G401.6 (cell line): ENCODE measurements around the gene GPC3.
"Not testable (repeated sequence)": the region's sequence is repeated elsewhere in the genome, so short reads cannot be mapped to it uniquely, and the experiment has no call there.

Experiments used
- FAIRE-seq: peaks from 2 replicates; lab custom pipeline; 2012; peaks lifted over from hg19 to GRCh38; lab: Jason Lieb, UNC

GPC3 gene

DNA sequence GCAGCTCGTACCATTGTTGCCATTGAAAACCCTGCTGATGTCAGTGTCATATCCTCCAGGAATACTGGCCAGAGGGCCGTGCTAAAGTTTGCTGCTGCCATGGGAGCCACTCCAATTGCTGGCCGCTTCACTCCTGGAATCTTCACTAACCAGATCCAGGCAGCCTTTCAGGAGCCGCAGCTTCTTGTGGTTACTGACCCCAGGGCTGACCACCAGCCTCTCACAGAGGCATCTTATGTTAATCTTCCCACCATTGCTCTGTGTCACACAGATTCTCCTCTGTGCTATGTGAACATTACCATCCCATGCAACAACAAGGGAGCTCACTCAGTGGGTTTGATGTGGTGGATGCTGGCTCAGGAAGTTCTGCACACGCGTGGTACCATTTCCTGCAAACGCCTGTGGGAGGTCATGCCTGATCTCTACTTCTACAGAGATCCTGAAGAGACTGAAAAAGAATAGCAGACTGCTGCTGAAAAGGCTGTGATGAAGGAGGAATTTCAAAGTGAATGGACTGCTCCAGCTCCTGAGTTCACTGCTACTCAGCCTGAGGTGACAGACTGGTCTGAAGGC is 222.3 kb downstream of the GPC3 start:
- FAIRE-seq, result not testable (repeated sequence)

DNA sequence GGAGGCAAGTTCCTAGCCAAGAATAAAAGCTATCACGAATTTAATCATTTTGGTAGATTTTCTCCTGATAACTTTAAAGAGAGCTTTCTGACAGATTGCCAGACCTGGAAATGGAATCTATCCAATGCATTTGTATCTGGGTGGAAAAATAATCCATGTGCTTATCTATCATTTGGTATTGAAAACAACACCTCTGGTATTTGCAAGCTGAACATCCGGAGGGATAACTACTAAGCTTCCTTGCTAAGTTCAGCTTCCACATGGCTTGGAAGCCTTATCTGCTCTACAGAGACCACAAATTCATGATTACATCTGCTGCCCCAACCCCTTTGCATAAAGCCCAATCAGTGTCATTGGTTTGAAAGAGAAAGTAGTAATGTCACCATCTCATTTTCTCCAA is 230.7 kb downstream of the GPC3 start:
- FAIRE-seq, result no peak

DNA sequence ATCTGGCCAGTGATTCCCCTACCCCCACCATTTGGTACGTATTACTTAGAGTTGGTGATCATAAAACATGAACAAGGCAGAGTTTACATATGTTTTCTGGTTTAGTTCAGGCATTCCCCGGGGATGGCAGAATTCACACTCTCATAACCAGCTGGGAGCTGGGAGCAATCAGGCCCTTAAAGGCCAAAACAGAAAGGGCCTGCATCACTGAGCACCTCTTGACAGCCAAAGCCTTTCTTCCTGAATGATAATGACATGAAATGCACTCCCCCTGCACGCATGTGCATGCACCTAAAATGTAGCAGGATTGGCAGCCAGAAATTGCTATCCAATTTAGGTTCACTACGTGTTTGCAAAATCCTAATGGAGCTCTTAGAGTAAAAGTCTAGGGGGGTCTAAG is 235.4 kb downstream of the GPC3 start:
- no peak for FAIRE-seq

DNA sequence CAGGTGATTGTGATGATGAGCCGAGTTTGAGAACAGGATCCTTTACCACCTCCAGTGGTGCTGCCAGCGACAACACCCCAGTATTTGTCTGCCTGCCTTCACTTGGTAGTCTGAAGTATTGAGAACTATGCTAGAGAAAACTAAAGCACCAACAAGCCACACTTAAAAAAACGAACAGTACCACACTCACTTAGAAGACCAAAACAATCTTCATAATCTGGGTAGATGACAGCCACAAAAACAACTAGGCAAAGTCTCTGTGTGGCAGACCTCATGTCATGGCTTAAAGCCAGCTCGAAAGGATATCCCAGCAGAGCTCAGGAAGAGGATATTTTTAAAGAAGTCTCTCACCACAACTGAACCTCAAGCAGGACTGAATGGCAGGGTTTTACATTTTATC is 236.0 kb downstream of the GPC3 start:
- no peak for FAIRE-seq

DNA sequence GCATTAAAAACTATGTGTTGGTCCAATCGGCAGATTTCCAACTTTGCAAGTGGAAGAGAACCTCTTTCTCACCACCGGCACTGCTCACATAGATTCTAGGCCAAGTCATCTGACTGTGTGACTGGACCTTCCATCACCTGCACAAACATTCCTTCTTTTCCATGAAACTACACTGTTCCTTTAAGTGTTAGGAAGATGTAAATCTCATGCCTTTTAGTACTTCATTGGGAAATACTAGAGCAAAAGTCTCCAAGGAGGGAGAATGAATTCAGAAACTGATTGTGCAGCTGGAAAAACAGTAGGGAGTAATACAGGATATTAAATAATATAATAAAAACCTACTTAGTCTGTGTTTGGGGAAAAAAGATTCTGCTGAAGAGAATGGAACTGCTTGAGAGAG is 238.2 kb downstream of the GPC3 start:
- no peak for FAIRE-seq

DNA sequence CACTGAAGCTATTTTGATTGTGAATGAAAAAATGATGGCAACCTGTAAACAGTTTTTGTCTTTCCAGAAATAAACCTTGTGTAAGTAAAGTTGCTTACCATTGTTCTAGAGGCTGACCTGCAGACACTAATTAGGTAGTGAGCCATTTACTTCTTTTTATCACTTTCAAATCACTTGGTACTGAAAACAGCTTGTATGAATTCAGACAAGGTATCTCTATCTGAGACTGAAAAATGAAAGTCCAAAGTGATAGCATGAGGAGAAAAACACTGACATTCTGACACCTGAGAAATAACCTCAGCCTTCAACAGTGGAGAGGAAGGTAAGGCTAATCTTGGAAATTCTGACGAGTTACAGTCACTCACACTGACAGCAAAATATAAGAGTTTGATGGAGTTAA is 238.8 kb downstream of the GPC3 start:
- no peak for FAIRE-seq

DNA sequence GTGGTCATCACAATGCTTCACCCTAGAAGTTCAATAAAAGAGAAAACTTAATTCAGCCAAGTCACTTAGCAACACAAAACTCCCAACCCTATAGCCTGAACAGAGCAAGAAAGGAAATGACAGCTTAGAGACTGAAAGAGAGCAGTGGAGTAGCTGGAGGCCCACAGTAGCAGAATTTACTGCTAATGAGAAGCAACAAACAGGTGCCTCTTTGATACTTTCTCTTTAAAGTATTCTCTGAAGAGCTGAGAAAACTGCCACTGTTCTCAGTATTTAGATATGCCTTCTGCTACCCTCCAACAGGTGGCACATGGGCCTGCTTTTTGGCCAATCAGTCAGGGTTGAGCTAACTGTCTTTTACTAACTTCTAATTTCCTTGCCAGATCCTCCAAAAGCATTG is 240.0 kb downstream of the GPC3 start:
- no peak for FAIRE-seq

DNA sequence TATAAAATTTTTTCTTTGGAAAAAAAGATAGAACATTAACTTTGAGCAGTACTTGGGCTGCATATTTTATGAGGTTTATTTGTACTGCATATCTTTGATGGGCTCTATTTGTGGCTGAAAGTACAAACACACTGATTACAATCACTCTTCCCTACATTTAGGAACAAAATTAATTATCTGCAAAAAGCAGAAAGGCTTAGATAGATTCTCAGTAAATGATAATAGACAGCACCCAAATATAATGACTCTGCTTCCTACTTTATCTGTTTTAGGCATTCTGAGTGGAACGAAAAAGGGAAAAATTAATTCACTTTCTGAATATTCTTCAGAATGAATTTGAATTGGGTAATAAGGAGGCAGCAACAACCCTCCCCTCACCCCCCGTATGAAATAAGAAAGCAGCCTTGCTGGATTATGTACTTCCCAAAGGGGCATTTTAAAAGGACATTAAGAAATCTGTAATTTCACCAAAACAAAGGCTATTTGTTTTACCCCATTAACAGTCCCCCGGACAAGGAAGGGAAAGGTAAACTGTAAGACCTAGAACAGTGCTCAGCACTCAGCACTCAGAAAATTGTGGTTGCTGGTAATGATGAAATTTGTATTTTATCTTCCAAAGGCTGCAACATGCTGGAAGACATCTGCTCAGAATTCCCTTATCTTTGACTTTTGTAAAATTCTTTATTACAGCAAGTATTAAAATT is 242.6 kb downstream of the GPC3 start:
- no peak for FAIRE-seq

DNA sequence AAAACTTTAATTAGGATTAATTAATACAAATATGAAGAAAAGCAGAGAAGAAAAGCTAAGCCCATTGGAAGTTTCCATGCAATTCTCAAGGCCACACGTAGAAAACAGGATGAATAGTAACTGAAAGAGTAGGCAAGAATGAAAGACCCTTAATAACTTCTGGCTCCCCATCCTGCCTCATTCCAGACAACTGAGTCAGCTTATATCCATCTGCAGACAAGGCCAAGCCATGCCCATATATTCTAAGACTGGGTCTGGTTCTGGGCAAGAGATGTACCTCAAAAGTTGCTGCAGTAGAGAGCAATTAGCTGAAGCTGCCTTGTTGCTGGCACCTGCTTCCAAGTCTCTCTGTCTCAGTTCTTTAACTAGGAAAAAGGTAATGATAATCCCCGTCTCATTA is 244.1 kb downstream of the GPC3 start:
- no peak for FAIRE-seq

DNA sequence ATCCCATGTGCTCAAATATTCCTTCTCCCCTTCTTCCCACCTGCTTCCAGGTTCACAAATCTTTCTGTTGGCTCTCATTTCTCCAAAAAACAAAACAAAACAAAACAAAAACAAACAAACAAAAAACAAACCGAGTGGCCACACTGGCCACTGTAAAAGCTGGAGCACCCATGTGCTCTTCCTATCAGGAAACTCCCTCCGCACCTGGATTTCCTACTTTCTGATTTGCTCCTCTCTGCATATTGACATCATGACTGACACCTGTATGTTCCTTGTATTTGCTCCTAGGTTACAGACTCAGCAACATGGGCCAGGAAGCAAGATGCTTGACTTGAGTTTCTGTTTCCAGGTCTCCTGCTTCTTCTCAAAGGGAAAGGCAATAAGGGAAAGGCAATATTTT is 258.8 kb downstream of the GPC3 start:
- no peak for FAIRE-seq

DNA sequence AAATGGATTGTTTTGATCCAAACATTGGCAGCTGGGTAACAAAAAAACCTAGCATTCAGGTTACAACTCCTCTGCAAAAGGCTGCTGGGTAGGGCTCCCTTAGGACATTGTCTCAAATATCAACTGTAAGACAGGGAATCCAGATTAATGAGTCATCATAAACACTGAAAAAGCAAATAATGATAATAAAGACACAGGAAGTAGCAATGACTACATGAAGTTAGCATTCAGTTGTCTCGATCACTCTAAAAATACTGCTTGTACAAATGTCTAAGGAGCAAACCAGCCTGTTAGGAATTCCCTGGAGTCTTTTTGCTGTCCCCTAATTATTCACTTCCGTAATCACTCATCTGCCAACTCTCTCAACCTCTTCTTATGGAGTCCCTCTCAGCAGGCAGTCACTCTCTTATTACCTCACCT is 259.2 kb downstream of the GPC3 start:
- FAIRE-seq, result no peak

DNA sequence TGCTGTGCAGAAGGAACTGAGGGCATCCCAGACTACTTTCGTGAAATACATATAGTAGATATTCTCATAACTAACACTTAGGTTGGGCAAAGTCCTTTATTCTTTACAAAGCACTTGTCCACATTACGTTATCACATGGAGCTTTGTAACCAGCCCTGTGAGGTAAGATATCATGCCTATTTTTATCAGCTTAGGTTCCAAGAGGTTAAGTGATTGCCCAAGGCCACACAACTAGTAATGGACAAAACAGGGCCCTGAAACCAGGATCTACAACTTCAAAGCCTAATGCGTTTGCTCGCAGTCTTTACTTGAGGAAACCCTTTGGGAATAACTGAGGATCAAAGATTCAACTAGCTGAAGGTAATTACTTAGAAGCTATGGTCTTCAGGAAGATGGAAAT is 261.5 kb downstream of the GPC3 start:
- FAIRE-seq, result no peak

DNA sequence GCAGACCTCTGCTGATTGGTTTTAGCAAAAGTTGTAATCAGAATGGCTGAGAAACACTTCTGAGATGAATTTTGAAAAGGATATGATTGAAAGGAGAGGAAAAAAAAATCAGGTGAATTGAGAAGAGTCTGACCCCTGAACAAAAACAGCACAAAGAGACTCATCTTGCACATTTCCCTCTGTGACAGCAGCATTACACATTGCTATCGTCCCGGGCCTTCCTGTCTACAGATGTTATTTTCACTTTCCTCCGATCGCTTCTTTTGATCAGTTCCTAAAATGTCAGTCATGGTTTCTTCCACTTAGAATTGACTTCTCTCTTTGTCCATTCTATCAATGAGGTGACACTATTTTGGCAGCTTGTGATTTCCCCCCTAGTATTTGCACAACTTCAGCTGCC is 262.6 kb downstream of the GPC3 start:
- no peak for FAIRE-seq

DNA sequence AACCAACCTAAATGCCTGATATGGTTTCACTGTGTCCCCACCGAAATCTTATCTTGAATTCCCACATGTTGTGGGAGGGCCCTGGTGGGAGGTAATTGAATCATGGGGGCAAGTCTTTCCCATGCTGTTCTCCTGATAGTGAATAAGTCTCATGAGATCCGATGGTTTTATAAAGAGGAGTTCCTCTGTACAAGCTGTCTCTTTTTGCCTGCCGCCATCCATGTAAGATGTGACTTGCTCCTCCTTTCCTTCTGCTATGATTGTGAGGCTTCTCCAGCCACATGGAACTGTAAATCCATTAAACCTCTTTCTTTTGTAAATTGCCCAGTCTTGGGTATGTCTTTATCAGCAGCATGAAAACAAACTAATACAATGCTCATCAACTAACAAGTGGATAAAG is 265.1 kb downstream of the GPC3 start:
- FAIRE-seq, result not testable (repeated sequence)

DNA sequence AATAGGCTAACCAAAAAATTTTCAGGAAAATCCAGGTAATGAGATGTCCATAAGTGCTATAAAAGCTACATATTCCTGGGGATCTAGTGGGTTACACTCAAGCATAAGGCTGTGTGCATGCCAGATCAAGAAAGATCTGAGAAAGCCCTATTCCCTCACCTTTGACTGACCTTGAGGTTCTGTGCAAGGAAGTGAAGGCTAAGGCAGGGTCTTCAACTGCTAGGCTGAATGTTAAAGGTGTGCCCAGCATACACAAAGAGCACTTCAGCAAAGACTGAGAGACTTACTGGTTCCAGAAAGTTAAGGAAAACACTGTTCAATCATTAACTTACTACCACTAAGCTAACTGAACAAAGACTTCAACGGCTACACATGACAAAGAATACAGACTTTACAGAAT is 269.7 kb downstream of the GPC3 start:
- FAIRE-seq, result no peak

DNA sequence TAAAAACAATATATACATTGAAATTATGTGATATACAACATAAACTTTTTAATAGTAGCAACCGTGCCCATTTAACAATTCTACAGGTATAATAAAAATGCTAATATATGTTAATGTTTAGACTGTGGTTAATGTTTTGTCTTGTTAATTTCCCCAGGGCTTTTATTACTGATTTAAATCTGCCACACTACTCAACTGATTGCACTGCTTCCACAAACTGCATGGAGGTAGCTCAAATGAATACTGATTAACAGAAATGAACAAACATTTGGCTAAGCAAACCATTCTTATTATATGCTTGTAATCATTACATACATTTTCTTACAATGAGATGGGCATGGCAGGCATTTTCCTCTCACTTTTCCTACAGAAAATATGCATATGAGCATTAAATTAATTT is 275.9 kb downstream of the GPC3 start:
- FAIRE-seq, result no peak

DNA sequence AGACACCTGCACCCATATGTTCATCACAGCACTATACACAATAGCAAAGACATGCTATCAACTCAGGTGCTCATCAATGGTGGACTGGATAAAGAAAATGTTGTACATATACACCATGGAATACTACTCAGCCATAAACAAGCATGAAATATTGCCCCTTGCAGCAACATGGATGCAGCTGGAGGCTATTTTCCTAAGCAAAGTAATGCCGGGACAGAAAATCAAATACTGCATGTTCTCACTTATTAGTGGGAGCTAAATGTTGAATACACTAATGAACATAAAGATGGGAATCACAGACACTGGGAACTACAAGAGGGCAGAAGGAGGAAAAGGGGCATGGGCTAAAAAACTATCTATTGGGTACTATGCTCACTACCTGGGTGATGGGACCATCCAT is 278.5 kb downstream of the GPC3 start:
- FAIRE-seq, result no peak

DNA sequence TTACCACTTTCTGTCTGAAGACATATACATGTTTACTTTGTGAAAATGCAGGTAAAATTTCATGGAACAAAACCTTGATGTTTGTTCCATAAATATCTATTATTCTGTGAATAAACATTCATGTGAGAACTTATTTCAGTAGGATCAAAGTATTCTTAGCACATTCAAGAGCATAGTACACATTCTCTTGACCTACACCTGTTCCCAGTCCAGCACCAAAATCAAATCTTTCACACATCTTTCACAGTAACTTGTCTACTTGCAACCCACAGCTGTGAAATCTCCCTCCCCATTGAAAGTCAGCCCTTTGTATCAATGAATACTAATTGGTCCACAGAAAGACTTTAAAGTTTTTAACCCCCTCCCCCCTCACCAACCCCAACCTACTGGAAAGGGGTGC is 283.2 kb downstream of the GPC3 start:
- no peak for FAIRE-seq

DNA sequence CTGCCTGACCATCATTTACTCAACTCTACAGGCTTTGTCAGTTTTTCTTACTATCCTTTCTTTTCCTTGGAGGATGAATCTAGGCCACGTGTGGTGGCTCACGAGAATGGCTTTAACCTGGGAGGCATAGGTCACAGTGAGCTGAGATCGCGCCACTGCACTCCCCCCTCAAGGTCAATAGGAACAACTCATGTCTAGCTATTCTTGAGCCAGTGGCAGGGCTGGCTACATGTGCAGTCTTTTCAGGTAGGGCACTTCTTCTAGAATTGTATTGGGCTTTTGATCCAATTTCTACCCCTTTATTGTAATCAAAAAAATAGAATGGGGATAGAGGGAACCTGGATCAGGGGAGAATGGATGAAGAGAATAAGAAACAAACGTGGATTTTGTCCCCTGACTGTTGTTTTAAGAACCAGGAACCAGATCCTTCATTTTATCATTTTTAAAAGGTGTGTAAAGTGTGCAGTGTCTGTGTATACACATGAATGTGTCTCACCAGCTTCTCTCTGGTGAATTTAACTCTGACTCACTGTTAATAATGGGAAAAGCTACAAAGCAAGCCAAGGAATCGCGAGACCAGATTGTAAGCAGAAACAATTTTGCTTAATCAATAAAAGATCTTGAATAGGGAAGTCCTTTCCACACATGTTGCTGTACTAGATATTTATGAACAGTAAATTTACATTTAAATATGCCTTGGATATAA is 286.2 kb downstream of the GPC3 start:
- FAIRE-seq, result peak; percentile 33

DNA sequence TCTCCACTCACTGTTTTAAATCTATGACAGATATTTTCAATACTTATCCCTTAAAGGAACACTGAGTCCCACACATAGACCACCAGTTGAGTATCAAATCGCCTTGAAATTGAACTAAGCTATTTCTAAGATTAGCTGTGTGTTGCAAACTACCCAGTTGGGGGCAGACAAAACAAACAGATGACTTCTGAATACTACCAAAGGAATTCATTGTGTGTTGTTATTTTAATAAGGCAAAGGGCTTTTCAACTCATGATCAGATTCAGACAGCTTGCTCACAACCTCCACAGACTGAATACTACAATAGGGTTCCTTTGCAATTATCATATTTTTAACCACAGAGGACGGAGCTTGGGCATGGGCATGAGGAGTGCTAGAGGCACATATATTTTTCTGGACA is 287.1 kb downstream of the GPC3 start:
- peak; percentile 49 for FAIRE-seq

DNA sequence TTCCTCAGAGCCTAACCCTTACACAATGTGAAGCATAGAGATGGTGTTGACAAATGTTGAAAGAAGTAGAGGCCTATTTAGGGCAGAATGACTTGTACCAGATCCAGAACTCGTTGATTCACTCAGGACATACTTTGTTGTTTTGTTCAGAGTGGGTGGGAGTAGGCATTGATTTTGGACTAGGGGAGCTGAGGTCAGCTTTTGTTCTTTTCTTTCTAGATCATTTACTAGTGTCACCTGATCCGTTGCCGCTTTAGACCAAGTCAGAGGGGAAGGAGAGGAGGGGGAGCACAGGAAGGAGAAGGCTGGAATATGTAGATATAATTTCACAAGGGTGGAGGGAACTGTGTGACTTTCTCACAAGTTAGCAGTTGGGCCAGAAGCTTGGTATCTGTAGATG is 287.7 kb downstream of the GPC3 start:
- FAIRE-seq, result no peak

DNA sequence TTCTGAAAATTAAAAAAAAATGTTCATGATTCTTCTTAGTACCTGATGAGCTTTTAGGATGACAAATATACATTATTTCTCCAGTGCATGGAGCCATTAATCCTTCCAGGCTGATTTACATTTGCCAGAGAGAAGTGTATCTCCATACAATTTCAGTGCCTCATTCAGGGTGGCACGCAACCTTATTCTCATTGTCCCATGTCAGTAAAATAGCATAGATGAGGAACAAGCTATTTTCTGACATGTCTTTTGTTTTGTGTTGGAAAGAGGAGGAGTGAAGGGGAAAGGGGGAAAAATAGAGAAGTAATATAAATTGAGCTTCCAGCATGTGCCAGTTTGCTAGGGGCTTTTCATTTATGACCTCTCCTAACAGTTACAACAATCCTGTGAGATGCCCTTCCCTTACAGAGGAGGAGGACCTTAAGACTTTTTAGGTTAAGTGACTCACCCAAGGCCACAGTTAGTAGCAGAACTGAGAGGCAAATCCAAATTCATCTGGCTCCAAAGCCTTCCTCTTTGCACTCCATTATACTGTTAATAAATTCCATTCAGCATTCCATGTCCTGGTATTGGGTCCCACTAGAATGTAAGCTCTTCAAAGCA is 295.3 kb downstream of the GPC3 start:
- no peak for FAIRE-seq

DNA sequence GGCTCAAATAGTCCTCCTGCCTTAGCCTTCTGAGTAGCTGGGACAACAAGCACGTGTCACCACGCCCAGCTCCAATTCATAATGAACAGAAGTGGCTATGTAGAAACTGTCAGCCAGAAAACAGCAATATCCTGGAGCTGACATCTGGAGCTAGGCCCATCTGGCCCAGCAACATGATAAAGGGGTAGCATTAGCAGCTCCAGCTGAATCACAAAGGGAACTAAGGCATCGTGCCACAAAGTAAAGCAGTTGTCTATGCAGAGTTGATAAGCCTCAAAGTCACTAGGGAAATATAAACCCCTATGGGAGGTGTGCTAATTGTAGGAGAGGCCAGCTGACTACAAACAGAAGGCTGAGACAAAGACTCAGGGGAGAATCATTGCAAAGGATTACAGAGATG is 299.6 kb downstream of the GPC3 start:
- FAIRE-seq, result no peak

DNA sequence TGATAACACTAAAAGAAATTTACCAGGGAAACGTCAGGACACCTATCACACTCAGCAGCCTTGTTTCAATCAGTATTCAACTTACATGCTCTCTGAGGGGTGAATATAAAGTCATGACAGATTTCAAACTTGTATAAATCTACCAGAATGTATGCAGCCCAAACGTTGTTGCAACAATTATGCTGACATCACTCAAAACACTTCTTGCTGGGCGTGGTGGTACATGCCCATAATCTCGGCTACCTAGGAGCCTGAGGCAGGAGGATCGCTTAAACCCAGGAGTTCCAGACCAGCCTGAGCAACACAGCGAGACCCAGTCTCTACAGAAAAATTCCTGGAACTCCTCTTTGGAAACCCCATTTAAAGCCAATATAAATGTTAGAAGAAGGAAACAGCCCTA is 303.5 kb downstream of the GPC3 start:
- FAIRE-seq, result no peak
